Stimulated activated CD4-positive, alpha-beta T cell treated with anti-CD3 and anti-CD28 coated beads, Interleukin-15, amount 100 ng/mL, for 1 hour (primary cell): ENCODE results near the gene CHDH.

Experiments used
- DNase-seq, 2 donors: peaks; one replicate each; pipeline ENCODE4 v3.0.0-alpha.2; 2020; ENCODE audit warnings: low read depth in 1 of 2, low spot score in 1 of 2

The CHDH gene

GRCh38 chr3:53809764-53810400, 36.3 kb downstream of the CHDH start:
- DNase-seq, result no peak

GRCh38 chr3:53809267-53809666, 37.0 kb downstream of the CHDH start:
- DNase-seq, result no peak

- no peak for DNase-seq
Measured at GRCh38 chr3:53808496-53808895, 37.7 kb downstream of the CHDH start.

- DNase-seq, result no peak
Measured at GRCh38 chr3:53807117-53807810, 39.0 kb downstream of the CHDH start.

DNA sequence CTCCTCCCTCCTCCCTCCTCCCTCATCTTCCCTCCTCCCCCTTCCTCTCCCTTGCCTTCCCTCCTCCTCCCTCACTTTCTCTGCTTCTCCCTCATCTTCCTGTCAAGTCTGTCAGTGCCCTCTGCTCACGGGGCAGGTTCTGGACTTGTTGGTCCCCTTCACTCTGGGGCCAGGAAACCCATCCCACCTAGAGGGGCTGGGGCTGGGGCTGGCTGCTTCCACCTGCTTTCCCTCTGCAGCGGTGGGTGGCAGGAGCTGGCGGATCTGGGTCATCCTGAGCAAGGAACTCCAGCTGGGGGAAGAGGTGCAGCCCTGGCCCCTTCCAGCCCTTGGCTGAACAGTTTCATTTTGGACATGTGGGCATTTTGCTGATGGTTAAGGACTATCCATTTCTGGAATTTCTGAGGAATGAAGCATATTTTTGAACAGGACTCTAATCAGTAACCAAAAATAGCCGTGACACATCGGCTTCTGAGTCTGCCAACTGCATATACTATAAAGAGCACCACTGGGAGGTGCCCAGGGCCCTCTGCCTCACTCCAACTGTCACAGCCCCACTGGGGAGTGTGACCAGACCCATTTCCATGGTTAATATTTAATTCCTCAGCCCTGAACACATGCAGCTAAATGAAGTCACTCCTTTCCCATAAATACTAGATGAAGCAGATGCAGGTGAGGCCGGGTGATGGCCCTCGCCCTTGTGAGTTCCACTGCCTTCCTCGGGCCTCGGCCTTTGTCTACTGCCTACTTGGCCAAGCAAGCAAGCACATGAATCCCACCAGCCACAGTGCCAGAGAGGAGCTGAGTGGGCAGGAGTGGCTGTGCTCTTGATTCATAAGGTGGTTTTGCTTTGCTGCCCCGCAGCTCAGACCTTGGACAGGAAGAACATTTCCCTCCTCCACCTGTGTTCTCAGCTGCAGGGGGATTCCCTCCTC, 39.8 kb downstream of the CHDH start:
- DNase-seq, result no peak

DNA sequence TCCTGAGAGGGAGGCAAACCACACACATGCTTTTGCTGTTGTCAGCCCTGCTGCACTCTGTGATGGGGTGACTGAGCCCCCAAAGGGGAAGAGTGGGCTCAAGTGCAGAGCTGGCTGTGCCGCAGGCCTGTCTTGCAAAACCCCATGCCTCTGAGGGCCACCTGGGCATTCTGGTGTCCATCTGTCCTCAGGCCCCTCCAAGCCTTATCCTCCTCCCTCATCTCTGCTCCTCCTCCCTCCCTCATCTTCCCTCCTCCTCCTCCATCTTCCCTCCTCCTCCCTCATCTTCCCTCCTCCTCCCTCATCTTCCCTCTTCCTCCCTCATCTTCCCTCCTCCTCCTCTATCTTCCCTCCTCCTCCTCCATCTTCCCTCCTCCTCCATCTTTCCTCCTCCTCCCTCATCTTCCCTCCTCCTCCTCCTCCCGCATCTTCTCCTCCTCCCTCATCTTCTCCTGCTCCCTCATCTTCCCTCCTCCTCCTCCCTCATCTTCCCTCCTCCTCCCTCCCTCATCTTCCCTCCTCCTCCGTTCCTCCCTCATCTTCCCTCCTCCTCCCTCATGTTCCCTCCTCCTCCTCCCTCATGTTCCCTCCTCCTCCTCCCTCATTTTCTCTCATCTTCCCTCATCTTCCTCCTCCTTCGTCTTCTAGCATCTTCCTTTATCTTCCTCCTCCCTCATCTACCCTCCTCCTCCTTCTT, 40.6 kb downstream of the CHDH start:
- no peak for DNase-seq

DNA sequence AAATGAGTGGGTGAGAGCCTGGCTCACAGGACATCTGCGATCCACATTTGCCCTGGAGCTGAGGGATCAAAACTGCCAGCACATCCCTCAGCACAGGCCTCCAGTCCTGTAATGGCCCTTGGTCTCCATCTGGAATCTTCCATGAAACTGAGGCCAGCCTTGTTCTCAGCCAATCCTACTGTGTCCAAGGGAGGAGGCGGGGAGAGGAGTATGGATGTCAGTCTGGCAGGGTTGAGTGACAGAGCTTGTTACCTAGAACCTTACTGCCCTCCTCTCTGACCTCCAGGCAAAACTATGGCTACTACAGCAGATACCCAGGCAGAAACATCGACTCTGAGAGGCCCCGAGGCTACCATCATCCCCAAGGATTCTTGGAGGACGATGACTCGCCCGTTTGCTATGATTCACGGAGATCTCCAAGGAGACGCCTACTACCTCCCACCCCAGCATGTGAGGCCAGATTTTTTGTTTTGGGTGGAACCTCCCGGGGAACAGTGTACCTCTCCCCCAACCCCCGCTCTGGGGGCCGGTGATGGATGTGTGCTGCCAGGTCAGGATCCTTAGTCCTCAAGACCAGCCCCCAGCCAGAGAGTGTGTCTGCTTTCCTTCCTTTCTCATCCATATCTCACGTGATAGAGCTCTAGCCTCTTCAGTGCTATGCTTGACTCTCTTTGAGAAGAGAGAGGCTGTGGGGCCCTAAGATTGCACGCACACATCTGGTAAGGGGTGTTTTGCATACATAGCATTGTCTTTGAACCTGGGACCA, 41.3 kb downstream of the CHDH start:
- DNase-seq, result no peak

GRCh38 chr3:53803816-53804695, 42.2 kb downstream of the CHDH start:
- DNase-seq, result no peak

DNA sequence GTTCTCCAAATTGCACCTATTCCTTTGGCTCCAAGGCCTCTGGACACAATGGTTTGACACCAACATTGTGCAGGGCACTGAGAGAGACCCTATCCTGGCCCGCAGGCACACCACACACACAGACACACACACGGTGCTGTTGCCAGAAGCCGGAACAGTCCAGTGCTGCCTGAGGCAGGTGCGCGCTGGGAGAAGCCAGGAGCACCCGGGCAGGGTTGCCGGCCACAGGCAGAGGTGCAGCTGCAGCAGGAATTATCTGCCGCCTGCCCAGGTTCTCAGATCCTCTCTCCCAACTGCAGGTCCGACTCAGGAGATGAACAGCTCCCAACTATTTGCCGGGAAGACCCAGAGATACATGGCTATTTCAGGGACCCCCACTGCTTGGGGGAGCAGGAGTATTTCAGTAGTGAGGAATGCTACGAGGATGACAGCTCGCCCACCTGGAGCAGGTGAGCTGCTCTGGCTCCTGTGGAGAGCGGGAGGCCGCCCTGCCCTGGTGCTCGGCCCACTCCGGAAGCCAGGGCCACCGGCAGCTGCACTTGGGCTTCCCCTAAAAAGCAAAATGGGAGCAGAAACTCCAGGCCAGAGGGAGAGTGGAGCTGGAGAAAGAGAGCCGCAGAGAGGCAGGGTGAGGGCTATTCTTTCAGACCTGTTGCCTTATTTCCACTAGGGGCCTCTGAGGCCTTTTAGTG, 42.9 kb downstream of the CHDH start:
- DNase-seq, result no peak

GRCh38 chr3:53802256-53802880, 43.9 kb downstream of the CHDH start:
- DNase-seq, result no peak

- no peak for DNase-seq
Measured at GRCh38 chr3:53801319-53801718, 44.9 kb downstream of the CHDH start.

- no peak for DNase-seq
Measured at GRCh38 chr3:53800041-53800906, 45.9 kb downstream of the CHDH start.

DNA sequence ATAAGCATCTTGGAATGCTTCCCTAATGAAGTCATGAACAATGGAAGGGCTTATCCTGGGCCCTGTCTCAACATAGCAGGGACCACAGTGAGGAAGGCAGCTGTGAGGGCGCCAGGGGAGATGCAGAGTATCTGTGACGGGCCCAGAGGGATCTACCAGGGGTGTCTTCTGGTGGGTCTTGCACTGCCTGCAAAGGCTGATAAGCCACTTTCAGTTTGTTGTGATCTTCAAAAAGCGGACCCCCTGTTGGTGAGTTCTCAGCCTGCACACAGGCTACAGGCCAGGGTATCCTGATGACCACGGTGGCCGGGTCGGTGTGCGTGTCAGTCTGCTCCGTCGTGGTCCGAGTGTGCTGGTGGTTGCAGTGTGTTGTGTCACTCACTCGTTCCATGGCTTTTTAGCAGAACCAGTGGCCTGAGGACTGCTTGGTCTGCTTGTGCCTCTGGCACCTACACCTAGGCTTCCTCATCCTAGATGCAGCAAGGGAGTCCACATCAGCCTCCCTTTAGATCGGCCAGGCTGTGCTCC, 46.8 kb downstream of the CHDH start:
- no peak for DNase-seq

DNA sequence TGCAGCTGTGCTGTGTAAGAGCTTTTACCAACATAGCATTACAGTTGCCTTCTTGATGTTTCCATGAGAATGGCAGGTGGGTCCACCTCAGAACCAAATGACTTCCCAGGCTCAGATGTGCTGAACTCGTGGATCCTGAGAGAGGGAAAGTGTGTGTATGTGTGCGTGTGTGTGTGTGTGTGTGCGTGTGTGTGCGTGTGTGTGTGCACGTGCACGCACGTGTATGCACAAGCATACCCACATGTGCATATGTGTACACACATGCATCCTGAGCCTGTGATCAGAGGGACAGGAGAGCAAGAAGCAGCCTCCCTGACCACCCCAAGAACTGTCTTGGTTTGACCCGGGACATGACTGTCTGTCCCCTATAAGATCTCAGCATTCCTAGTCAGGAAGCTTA, 48.1 kb downstream of the CHDH start:
- DNase-seq, result no peak

DNA sequence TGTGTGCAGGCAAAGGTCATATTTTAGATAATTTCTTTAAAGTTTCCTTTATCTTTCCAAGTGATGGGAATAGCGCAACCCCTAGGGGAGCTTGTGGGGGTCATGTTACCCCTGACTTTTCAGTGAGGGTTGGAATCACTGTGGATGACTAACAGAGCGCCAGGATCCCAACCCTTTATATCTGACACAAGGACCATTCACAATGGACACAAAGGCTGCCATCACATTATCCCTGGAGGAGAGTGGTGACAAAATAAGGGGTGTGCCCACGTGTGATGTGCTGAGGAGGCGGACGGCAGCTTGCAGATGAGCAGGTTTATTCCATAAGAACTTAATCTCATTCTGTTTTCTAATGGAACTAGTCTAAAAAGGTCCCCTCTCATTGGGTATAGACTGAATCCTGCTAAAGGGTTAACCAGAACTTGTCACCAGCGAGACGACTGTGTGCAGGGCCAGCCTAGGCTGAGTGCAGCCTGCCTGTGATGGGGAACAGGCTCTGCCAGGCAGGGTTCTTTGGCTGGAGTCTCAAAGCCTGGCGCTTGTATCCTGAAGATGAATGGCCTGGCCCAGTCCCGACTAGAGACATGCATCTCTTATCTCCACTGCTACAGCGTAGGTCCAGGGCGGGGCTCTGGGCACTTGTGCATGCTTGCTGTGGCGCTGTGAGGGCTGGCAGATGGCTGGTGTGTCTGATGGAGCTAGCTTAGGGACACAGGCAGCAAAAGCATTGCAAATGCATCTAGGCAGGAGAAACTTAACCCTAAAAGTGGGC, 50.2 kb downstream of the CHDH start:
- DNase-seq, result no peak

GRCh38 chr3:53795176-53795575, 51.0 kb downstream of the CHDH start:
- no peak for DNase-seq

- DNase-seq, result no peak
Measured at GRCh38 chr3:53794597-53794996, 51.6 kb downstream of the CHDH start.
